NCI-H446 (cell line): ENCODE data around the gene EFCAB9.
A peak's percentile ranks its signal among the peaks of the same experiment; 100 is the strongest.
"Not testable (repeated sequence)": the region's sequence is repeated elsewhere in the genome, so short reads cannot be mapped to it uniquely, and the experiment has no call there.

Experiments used
- DNase-seq, 2 experiments: peaks; one replicate each; lab custom pipeline; 2025; lab: John Stamatoyannopoulos, UW

The EFCAB9 gene

DNA sequence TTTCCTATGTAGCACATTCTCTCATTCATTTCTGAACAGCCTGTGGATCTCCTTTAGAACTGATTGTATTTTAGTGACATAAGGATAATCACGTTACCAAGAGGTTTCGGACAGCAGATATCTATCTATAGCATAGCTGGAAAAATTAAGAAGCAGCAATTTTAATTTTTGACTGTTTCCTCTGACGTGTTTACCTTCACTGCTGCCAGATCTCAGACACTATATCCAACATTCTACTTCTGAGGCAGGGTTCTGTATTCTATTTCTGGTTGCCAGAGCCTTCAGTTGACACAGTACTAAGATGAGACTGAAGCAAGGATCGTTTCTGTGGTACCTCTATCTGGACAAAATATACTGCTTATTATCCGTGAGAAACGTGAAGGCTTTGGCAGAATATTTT lies at the start of gene EFCAB9:
TSS of gene EFCAB9 (plus strand) at position 301 of the 400 bp plus-strand sequence. CDS start at position 302, 1 bp downstream.
- no peak for DNase-seq

DNA sequence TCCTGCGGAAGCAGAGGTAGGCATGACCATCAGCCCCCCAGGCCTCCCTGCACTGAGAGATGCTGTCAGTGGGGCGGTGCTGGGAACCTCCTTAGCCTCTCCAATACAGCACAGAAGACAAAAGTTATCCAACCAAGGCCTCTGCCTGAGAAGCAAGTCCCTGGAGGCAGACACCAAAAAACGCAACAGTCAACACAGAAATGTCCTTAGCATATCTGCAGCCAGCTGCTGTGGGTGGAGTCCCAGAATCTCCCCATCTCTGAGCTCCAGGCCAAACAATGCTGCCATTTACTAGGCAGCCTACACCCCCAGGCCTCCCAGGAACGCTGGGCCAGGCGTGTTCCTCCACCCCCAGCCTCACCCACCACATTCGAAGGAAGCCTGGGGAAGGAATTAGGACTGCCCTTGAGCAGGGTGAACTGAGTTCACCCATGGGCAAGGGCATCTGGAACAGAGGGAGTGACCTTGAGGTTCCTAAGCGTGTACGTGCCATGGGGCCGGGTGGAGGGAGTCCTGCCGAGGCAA lies 49.6 kb upstream of the EFCAB9 start:
- no peak for DNase-seq

DNA sequence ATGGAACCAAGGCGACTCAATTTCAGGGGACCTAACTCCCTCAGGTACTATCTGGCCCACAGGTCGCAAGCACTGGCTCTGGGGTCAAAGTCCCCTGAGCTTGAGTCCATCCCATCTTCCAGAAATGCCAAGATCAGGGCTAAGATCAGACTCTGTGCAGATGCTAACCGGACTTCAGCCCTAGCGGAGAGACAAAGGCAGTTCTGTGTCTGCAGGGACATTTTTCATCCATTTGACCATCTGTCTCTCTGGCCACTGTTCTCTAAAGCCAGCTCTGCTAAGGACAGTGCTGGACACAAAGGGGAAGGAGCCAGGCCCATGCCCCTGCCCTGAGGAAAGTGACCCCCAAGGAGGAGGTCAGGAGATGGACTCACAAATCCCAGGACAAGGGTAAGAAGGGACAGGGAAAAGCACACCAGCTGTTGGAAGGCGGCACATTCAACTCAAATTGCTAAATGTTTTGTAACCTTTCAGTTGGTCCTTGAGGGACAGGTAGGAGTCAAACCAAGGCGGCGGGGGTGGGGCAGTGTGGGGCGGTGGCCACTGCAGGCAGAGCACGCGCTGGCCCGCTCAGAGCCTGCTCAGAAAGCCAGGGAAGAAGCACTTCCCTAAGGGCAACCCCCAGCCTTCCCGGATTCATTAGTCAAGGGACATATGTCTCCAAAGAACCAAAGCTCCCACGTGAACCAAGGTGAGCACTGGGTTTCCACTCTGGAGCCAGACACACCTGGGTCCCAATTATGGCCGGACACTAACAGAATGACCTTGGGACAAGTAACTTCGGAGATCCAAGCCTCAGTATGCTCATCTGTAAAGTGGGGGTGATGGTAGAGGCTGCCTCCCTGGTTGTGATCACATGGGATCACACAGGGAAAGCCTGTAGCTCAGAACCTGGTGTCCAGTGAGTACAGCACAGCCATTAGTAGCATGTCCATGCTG lies 48.8 kb upstream of the EFCAB9 start:
- no peak for DNase-seq

DNA sequence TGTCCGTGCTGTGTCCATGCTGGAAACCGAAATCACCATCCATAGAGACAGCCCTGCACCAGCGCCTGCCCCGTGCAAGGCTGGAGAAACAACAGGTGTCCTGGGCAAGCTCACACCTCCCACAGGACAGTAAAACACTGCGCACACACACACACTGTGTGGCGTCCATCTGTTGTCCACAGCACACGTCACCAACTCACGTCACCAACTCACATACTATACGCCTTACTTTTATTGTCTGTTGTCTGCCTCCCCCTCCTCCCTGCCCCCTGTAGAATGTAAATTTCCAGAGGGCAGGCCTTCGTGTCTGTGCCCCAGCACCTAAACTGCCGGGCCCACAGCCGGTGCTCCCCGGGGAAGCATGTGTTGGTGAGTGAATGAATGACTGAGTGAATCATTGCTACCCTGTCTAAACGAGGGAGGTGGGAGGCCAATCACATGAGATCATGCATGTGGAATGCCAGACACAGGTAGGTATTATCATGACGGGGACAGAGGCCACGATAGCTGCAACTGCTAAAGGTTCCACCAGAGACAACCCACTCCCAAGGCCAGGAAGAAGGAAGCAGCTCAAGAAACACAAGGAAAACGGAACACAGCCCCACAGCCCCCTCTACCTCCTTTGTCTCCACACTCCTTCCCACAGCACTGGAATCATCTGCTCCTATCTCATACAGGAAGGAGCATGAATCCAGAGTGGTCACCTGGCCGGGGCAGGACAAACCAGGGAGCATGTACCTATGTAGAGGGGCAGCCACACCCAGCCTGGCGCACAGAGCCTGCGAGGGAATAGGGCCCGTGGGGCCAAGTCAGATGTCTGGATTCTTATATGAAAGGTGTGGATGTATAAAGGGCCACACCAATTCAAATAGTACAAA lies 47.9 kb upstream of the EFCAB9 start:
- no peak for DNase-seq

DNA sequence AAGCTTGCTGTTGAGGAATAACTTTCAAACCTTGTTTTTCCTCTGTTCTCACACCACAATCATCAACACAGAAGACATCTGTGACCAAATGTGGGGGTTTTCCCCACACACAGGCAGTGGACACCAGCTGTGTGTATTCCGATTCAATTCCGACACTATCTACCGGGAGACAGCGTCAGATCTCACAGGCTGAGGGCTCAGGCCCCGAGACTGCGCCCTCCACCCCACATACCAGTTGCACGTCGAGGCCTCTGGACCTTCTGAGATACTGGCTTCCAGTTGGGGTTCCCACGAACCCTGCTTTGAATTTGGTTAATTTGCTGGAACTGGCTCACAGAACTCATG lies 47.3 kb upstream of the EFCAB9 start:
- DNase-seq: no peak

DNA sequence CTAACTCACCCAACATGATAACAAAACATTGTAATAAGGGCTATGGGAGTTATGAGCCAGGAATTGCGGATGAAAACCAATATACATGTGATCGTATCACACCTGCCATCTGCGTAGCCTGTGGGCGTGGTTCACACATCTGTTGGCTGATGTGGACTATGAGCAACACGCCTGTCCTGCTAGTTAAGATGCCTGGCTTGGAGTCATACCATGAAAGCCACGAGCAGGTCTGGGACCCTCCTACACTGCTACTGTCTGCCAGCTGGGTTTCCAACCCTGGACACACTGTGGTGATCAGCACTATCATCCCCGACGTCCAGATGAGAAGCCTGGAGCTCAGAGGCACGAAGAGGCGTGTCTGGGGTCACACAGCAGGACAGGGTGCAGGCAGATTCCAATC lies 46.1 kb upstream of the EFCAB9 start:
- no peak for DNase-seq

DNA sequence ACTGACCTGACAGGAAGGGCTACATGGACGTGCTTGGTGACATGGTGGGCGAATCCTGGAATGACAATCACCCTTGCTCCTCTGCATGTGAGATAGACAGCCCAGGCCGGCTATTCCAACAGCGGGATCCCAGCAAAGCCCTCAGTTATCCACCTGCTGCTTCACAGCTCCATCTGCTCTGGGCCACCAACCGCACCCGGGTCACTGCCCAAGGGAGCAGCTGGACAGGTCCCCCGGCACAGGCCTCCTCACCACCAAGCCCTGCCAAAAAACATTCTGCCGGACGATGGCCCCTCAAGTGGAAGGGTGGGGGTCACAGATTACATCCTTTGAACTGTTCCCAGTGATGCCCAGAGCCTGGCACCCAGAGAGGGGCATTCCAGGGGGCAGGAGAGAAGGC lies 45.6 kb upstream of the EFCAB9 start:
- no peak for DNase-seq

DNA sequence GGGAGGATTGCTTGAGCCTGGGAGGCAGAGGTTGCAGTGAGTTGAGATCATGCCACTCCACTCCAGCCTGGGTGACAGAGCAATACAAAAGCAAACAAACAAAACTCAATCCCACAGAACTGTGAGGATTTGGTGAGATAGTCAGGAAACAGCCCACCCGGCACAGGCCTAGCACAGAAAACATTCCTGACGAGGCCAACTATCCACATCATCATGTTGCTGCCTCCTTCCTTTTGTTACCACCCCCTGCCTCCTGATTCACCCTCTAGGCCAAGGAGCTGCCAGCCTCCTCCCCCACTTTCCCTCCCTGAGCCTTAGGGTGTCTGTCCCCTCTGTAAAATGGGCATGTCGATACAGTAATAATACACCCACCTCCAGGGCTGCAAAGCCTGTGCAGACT lies 44.9 kb upstream of the EFCAB9 start:
- no peak for DNase-seq

DNA sequence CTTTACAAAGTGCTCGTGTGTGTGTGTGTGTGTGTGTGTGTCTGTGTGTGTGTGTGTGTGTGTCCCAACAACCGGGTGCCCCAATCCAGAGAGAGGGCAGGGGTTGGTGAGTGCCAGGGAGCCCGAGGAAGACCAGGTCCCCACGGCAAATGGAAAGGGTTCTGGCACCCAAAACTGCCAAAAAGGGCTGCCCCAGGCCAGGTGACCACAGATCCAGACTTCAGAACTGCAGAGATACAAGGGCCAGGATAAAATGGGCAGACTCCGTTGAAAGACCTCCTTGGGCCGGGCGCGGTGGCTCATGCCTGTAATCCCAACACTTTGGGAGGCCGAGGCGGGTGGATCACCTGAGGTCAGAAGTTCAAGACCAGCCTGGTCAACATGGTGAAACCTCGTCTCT lies 44.5 kb upstream of the EFCAB9 start:
- not testable (repeated sequence) for DNase-seq

DNA sequence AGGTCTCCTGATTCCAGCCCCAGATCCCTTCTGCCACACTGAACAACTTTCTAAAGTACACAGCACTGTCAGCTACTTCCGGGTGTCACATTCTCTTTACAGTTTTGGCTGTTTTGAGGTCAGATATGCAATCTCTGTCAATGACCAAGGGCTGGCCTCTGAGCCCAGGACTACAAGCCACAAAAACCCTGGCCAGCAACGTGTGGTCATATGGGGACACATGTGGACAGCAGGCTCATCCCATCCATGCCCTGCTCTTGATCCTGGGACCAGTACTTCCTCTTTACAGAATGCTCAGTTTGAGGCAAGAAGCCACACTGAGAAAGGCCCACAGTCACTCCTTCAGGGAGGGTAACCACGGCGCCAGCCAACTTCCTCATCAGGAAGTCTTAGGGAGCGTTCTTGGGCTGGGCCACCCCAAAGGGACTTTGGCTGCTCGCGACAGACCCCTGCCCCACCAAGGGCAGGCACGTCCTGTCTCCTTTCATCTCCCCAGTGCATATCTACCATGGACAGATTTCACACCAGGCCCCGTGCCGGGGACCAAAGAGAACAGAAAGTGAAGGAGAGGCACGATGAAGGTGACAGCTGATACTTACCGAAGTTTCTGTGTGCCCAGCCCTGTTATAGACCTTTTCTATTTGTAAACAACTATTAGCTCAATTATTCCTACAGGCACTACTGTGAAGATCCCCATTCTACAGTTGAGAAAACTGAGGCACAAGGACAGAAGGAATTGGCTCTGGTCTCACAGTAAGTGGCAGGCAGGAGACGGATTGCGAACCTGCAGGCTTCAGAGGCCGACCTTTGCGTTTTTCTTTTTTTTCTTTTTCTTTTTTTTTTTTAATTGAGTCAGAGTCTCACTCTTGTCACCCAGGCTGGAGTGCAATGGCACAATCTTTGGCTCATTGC lies 43.2 kb upstream of the EFCAB9 start:
- DNase-seq: no peak

DNA sequence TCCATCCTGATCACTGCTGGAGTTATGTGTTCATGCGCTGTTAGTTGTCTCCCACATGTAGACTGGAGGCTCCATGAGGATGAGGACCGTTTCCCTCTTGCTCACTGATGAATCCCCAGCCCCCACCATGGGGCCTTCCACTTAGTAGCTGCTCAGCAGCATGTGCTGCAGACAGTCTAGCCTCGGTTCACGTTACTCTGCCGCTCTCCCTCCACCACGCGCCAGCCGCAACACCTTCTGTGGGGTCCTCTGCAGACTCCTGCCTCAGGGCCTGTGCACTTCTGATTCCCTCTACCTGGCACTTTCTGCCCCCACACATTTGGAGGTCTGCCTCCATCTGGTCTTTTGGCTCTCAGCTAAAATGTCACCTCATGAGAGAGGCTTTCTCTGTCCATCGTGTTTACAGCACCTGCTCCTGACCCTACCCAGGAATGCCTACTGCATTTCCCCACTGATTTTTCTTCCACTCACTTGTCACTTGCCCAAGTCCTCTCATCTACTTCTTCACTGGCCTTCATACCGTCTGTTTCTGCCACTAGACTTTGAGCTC lies 42.2 kb upstream of the EFCAB9 start:
- DNase-seq: no peak

DNA sequence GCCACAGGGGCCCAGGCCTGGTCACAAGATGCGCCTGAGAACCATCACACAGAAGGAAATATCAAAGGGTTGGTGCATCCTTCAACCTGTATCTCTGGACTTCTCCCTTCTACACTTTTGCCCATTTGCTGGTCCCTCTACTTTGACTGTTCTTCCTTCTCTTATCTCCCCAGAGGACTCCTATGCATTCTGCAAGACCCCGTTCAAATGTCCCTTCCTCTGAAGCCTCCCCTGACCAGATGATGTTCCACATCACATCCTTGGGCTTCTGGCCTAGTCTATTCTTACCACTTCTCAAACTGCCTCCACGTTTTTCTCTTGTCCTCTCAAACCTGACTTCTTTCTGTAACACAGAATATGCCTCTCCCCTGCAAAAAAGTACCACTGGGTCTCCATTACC lies 40.3 kb upstream of the EFCAB9 start:
- no peak for DNase-seq

DNA sequence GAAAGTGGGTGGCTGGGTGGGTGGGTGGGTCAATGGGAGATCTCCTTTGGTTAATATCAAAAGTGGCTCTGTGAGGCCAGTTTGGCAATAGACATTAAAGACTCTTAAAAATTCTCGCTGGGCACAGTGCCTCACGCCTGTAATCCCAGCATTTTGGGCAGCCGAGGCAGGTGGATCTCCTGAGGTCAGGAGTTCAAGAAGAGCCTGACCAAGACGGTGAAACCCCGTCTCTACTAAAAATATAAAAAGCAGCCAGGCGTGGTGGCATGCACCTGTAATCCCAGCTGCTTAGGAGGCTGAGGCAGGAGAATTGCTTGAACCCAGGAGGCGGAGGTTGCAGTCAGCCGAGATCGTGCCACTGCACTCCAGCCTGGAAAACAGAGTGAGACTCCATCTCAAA lies 38.9 kb upstream of the EFCAB9 start:
- DNase-seq: not testable (repeated sequence)

DNA sequence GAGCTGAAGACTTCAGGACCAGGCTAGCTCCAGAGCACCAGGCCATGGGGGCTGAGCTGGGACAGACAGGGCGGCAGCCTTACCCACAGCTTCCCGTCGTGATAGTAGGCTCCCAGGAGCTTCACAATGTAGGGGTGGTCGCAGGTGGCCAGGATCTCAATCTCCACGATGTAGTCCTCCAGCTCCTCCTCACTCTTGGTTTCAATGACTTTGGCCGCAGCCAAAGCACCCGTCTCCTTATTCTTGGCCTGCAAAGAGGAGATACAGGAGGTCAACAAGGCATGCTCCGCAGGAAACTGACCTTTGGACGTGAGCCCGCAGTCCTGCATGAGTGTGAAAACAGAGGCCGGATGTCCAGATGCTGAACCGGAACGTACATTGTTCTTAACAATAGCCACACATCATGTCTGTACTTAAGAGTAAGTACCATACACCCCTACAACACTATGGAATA lies 37.4 kb upstream of the EFCAB9 start:
- DNase-seq: no peak

DNA sequence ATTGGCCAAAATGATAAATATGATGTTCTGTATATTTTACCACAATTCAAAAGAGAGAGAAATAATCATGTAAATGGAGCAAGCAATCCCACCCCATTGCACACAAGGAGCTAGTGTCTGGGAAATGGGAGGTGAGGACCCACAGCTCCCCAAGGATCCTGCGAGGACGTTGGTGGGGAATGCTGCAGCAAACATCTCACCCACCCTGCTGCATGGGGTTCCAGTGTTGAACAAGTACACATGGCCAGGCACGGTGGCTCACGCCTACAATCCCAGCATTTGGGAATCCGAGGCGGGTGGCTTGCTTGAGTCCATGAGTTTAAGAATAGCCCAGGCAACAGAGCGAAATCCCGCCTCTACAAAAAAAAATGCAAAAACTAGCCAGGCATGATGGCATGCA lies 35.0 kb upstream of the EFCAB9 start:
- no peak for DNase-seq

DNA sequence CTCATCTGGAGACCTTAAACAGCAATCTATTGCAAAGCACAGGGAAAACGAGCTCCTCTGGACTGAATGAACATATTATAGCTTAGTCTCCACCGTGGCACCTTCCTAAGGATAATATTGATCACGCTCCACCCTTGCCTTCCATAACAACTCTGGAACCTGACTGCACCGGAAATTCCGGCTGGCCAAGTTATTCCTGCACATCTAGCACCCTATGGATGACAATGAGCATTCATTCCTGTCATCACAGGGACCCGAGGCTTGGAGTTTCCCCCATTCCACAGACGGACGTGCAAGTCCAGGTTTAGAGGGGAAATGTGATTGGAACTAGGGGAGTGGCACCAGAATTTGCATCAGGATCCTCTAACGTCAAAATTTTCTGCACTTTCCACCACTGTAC lies 33.5 kb upstream of the EFCAB9 start:
- DNase-seq: no peak

DNA sequence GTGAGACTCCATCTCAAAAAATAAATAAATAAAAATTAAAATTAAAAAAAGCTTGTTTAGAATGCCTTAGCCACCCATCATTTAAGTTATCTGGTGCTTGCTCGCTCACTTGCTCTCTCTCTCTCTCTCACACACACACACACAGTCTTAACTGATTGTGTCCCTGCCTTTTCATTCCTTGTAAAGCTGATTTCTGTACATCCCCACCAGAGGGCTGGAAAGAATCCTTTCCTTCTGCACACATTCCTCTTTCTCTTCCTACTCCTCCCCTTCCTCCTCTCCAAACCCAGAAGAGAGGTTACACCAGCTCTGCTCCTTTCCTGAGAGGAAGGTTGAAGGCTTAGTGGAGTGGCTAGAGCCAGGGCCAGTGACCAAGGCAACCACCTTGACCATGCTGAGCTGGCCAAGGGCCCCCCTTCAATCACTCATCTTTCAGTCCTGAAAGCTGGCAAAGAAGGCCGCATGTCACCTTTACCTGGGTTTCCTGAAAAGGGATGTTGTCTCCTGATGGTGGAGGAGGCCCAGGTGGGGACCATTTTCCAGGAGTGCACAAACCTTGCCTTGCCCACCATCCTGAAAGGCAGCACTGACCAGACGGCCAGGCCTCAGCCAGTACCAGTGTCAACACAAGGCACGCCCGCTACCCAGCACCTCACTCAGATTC lies 31.5 kb upstream of the EFCAB9 start:
- DNase-seq: no peak

DNA sequence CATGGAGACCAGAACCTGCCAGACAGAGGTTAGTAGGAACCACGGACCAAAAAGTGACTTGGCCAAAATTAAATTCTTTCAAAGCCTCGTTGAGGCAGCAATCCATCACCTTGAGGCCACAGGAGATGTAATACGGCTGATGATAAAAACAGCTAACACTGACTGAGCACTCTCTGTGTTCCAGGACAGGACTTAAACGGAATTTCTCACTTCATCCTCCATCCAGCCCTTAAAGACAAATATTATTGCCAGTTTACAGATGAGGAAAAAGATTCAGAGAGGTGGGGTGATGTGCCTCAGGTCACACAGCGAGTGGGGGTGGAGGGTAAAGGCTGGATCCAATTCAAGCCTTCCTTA lies 31.0 kb upstream of the EFCAB9 start:
- DNase-seq: no peak

DNA sequence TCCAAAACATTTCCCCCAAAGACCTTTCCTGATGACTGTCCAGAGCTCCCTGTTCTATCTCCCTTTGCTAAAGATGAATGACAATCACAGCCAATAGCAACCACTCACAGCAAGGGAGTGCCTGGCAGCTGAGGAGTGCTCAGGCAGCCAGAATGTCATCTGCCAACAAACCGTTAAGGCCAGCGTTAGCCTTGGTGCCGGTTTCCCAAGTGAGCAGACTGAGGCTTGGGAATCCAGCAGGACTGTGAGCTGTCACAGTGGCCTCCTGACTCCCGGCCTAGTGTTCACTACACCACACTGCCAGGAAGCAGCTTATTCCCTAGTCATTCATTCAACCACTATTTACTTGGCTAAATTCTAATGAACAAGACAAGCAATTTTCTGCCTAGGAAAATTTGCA lies 30.6 kb upstream of the EFCAB9 start:
- peak; percentile 10 to 74 for DNase-seq

DNA sequence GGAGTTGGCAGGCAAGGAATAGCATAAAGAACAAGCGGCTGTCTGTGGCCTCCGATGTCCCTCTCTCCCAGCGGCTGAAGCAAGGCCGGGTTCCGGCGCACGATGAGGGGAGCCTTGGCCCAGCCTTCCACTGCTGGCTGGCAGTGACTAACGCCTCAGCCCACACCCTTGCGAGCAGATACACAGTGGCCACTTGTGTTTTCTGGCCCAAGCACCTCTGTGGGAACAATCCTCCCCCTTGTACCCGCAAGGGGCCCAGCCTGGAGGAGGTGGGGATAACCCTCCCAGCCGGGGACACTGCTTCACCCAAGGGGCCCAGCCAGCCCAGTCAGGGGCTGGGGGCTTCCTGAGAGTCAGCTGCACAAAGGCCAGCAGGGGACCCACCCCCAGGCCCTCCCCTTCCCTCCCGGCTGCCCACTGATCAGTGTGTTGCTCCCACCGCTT lies 29.2 kb upstream of the EFCAB9 start:
- DNase-seq: no peak

DNA sequence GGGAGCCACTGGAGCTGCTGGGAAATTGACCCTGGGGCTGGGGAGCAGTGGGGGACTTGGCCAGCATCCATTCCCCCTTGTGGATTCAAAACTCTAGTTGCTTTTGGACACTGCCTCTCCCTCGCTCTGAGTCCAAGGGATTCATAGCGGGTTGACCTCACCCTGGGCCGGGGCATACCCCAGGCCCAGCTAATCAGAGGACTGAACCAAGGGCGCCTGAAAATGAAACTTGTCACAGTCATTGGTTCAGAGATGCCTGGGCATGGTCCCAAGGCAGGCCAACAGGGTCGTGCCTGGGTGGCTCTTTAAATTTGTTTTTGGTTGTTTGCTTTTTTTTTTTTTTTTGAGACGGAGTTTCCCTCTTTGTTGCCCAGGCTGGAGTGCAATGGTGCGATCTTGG lies 28.5 kb upstream of the EFCAB9 start:
- DNase-seq: no peak
